ENCODE measurements around the gene NAPEPLD.

NAPEPLD gene

DNA sequence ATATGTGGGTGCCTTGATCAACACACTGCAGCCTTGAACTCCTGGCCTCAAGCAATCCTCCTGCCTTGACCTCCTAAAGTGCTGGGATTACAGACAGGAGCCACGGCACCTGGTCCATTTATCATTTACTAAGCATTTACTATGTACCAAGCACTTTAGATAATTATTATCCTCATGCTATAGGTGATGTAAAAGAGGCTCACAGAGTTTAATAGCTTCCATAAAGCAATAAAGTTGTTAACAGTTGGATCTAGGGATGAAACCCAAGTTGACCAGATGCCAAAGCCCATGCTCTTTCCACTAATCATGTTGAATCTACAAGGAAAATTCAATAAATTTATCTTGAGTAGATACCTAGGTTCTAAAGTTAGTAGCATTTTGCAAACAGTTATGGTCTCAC, 5.0 kb downstream of the NAPEPLD start:
- no peak for DNase-seq (ENCODE audit: low read depth)

DNA sequence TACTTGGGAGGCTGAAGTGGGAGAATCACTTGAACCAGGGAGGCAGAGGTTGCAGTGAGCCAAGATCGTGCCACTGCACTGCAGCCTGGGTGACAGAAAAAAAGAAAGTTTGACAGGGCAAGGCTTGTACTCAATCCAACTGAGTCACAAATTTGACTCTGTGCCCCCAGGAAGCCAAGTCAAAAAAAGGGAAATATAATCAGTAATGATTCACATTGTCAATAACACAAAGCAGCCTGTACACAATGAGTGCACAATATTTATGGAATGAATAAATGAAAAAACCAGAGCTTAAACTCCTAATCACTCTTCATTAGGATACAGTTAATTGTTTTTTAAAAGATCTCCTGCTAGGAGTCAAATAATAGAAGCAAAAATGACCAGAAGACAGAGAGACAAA, 6.4 kb downstream of the NAPEPLD start:
- DNase-seq (ENCODE audit: low read depth): no peak

DNA sequence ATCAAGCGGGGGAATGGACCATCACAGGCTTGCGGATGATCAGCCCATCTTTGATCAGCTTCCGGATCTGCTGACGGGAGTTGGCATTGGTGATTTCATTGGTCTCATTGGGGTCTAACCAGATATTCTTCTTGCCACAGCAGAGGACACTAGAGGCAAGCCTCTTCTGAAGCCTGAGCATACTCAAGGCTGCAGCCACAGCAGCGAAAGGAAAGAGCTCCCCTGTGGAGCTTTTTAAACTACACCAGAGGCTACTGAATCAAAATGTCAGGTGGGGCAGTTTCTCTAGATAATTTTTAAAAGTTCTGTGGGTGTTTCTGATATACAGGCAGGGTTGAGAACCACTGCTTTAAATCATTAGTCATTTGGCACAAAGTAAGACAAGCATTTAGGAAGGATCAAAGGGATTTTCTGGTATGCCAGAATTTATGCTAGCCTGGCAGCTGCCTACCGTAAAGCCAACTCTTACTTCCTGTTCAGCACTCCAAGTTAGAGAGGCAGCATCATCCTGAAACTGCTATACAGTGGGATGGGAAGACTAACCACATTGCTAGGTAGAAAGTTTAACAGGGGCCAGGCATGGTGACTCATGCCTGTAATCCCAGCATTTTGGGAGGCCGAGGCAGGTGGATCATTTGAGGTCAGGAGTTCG, 7.0 kb downstream of the NAPEPLD start:
- DNase-seq (ENCODE audit: low read depth): no peak

DNA sequence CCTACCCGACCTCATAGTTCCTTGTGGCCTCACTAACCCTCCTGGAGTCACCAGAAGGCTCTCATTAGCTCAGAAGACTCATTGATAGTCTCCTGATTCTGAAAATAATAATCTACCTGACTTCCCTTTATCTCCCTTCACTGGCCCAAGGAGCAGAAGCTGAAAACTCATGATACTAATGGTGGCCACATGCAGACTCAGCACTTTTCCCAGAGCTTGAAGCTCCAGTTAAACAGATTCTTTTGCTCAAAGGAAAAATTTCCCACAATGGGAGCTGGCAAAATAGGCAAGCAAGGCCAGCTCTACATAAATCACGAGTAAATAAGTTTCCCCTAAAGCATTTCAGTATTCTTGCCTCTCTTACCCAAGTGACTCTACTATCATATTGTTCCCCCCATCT, 8.2 kb downstream of the NAPEPLD start:
- DNase-seq (ENCODE audit: low read depth): no peak

DNA sequence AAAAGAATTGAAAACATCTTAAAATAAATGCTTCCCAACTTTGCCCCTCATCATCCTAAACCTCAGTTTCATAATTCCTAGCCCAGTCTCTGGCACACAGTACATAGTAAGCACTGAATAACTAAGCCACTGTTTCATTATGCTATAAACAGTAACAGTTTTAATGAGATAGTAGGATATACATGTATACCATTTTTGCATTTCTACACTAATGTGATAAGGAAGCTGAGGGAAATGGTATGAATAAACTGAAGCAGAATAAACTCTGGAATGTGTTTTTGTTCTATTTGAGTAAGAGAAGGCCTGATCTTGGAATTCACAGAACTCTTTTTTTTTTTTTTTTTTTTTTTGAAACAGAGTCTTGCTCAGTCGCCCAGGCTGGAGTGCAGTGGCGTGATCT, 8.8 kb downstream of the NAPEPLD start:
- DNase-seq (ENCODE audit: low read depth): no peak

DNA sequence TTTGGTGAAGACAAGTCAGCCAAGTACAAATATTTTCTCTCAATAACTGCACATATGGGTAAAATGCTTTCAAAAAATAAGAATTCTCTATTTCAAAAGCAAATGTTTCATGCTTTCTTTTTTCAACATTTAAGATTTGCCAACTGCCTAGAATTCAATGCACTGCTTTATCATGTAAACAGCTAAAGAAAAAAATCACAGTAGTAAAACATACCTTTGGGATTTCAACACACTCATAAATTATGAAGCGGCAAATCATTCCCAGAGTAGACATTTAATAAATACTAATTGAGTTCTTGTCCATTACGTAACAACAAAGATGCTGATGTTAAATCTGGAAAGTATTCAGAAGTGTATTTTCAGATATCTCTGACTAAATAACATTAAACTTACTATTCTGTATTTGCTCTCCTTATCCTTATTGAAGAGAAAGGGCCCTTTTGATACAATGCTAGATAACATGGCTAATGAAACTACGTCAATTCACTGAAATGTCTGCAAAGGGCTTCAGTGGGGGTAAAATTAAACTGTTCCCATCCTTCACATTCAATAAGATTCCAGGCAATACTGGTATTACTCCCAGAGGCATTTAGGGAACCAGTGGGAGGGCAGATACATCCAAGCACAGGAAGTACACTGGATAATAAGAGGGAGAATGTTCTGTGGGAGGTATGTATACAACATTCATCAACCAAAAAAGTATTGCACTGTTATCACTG, 13.9 kb downstream of the NAPEPLD start:
- no peak for DNase-seq (ENCODE audit: low read depth)

DNA sequence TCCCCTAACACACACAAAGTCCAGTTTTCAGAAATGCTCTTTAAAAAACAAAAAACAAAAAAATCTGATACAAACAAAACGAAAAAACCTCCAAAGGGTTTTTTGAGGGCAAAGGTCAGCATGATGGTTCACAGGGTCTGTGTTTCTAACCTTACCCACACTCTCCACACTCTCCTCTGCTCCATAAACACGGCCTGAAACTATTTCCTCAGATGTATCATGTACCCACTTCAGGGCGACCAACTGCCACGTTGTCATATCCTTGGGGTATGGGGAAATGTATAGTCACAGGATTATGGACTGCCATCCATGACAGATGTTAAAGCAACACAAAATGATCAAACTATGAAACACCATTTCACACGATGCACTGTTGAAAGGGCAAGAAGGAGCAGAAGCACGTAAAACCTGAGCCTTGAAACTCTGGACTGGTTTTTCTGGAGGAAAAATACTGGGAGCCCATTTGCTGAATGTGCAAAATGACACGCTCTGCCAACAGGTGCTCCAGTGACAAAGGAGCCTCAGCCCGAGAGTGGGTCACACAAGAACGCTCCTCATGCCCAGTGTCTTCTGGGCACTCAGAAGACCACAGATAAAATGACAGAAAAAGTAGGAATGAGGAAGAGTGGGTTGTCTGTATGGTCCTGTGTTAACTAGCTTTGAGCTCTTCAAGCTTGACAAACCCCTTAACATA, 15.8 kb downstream of the NAPEPLD start:
- no peak for DNase-seq (ENCODE audit: low read depth)

DNA sequence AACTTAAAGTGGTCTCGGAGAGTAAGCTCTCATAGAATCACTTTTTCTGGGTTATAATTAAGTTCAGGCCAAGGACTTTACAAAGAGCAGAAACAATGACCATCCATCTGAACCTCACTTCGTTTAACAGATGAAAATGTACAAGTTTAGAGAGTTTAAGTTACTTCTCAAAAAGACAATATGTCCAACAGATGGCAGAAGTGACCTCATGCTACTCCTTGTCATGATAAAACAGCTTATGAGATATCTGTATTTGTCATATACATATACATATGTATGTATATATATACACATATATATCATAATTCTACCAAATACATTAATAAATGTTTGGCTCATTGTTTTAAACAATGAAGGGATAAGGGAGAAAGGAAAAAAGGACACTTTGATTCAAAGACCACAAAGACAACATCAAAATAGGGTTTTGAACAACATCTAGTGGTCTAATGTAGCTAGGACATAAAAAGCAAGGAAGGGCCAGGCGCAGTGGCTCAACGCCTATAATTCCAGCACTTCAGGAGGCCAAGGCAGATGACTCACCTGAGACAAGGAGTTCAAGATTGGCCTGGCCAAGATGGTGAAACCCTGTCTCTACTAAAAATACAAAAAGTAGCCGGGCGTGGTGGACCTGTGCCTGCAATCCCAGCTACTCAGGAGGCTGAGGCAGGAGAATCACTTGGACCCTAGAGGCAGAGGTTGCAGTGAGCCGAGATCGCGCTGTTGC, 17.8 kb downstream of the NAPEPLD start:
- no peak for DNase-seq (ENCODE audit: low read depth)

DNA sequence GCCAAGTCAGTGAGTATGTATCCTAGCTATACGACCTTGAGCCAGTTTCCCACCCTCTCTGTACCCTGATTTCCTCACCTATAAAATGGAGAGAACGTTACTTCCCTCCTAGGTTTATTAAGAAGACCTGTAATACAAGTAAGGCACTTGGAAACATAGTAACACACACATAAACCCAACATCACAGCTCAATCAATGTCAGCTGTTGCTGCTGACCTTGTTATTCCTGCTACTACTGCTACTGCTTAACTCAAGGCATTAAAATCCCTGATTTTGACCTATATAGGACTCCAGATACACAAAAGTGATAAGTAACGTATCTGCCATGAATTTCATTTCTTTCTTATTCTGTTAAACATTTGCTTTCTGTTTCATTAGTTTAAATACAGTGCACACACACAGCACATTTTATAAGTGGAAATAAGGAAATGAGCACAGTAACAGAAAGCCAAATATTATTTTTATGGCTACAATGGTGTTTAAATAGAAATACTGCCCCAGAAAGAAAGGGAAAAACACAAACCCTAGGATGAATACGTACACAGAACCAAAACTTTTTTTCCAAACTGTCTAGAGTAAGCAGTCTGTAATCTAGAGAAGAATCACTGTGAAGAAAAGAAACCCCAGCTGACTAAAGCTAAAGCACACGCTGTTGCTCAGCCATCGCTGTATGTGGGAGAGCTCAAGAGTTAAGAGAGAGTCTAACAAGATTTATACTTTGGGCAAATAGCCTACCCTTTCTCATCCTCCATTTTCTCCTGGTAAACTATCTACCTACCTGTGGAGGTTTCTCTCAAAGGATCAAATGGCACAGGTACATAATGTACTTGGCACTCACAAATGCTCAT, 19.0 kb downstream of the NAPEPLD start:
- DNase-seq (ENCODE audit: low read depth): no peak

DNA sequence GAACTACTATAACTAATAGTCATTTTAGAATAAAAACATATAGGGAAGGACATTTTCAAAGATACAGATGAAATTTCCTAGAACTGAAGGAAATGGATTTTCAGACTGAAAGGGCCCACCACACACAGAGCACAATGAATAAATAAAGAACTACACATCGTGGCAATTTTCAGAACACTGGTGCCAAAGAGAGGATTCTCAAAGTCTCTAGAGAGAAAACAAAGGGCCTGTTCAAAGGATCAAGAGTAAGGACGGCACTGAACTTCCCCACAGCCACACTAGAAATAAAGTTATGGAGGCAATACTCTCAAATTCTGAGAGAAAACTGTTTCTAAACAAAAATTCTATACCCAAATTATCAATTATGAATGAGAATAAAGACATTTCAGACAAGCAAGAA, 21.9 kb downstream of the NAPEPLD start:
- DNase-seq (ENCODE audit: low read depth): no peak

DNA sequence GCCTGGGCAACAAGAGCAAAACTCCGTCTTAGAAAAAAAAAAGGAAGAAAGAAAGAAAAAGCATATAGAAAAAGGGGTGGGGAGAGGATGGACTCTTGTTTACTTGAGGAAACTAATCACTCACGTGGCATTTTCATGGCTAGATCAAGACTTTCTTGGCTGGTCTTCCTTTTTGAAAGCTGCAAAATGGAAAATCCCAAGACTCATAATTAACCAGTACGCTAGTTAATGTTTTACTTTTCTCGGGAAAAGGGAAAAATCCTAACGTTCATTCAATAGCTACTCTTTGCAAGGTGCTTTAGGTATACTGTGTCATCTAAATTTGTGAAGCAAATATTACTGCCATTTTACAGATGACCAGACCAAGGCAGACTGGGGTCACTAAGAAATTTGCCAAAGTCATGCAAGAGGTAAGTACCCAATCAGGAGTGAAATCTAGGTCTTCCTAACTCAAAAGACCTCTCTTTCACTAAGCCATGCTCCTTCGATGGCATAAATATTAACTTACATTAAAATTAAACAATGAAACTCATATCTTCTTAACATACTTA, 24.4 kb downstream of the NAPEPLD start:
- DNase-seq (ENCODE audit: low read depth): no peak

DNA sequence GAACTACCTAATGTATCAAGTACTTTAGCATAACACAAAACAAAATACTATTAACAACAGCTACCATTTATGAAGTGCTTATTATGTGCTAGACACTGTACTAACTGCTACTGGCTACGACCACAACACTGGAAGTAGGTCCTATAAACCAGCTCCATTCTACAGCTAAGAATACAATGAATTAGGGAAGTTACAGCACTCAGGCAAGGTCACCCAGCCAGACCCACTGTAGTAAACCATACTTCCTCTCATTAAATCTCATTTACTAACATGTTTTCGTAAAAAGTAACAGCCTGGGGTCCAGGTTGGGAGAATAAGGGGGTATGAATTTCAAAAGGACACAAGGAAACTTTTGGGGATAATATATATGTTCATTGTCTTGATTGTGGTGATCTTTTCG, 25.4 kb downstream of the NAPEPLD start:
- DNase-seq (ENCODE audit: low read depth): no peak

DNA sequence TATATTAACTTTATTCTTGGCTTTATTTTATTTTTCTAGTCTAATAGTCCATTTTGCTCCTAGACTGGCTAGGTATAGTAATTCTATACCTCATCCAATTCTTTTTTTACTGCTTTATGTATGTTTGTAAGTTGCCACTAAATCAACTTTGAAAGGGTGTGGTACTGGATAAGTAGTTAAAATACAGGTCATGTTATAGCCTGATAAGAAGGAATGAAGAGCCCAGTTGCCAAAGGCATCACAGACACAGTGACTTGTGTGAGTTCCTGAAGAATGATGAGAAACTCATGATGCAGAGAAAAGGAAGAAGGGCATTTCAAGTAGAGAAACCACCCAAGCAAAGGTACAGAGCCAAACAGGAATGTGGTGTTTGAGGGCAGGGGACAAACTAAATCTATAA, 27.3 kb downstream of the NAPEPLD start:
- no peak for DNase-seq (ENCODE audit: low read depth)

DNA sequence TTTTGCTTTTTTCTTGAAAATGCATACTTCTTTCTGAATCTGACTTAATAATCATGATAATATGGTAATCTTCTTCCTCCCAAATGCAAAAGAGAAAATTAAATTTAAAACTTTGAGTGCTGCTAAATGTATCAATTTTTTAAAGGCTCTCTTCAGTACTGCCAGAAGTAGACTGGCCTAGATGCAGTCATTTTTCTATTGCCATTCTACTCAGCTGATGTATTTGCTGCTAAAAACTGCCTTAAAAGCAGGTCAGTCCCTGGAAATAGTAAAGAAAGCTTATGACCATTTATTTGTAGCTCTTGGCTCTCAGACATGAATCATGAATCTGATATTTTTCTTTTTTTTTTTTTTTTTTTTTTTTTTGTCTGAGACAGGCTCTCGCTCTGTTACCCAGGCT, 28.5 kb downstream of the NAPEPLD start:
- no peak for DNase-seq (ENCODE audit: low read depth)

DNA sequence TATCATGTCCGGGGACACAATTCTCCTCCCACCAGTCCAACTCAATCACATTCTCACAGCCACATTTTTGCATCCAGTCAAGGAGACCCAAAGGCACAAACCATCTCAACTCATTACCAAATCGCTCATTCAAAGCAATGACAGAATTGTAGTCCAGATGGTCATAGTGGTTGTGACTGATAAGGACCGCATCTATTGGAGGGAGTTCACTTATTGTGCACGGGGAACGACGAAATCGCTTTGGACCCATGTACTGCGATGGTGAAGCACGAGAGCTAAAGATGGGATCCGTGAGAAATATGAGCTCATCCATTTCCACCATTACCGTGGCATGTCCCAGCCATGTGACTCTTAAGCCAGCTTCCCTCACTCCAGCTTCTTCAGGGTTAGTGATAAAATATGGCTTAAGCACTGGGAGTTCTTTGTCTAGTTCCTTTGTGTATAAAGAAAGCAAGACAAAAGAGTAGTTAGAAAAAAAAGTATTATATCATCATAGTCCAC, 29.1 kb downstream of the NAPEPLD start:
- no peak for DNase-seq (ENCODE audit: low read depth)

DNA sequence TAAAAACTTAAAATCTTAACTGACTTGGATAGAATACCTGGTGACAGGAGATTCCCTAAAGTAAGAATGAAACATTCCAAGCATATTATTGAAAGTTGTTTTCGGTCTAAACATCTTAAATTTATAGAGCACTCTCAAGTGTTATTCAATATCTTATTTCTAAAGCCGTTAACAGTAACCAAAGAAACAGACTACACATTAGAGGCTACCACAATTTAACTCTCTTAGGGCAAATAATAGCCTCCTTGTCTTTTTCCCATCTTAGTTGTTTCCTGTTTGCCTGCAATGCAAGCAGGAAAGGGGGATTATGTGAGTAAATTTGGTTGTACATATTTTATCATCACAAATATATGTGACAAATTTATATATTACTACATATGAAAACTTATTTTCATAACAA, 31.4 kb downstream of the NAPEPLD start:
- no peak for DNase-seq (ENCODE audit: low read depth)

DNA sequence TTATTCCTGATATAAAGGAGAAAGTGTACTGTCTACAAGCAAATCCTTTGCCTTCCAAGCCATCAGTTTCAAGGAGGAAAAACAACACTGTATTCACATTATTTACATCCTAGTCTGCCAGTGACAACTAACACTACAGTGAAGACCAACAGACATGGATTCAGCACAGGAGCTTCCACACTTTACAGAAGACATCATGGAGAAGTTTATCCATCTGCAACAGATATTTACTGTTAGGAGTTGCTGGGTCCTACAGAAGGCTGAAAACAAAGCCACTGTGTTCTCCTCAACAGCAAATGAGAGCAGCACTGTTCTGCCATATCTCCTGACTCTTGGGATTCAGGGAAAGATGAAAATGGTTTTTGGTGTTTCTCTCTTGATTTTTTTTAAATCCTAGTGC, 31.9 kb downstream of the NAPEPLD start:
- DNase-seq (ENCODE audit: low read depth): no peak

DNA sequence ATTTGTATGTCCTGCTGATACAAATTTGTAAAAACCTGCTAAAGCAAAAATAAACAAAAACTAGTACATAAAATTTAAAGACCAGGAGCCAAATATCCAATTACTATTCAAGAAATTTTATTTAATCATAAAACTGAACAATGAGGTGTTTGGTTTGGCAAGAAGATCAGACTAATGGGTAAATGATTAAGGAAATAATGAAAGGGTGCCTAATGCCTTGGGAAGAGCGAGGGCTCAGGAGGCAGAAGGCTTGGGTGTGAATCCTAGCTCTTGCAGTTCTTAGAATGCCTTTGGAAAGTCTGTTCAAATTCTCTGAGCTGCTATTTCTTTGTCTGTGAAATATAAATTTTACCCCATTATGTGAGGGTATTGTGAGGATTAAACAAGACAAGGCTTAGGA, 32.4 kb downstream of the NAPEPLD start:
- DNase-seq (ENCODE audit: low read depth): no peak

DNA sequence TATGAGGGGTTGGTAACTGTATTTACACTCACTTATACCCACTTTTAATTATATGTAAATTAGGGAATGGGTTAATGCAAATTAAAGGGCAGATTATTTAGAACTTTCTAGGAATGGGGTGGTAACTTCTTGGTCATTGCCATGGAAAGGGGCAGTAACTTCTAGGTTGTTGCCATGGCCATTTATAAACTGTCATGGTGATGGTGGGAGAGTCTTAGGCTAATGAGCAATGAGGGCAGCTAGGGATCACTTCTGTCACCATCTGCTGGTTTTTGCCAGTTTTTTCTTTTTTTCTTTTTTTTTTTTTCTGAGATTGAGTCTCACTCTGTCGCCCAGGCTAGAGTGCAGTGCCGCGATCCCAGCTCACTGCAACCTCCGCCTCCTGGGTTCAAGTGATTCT, 33.1 kb downstream of the NAPEPLD start:
- no peak for DNase-seq (ENCODE audit: low read depth)

DNA sequence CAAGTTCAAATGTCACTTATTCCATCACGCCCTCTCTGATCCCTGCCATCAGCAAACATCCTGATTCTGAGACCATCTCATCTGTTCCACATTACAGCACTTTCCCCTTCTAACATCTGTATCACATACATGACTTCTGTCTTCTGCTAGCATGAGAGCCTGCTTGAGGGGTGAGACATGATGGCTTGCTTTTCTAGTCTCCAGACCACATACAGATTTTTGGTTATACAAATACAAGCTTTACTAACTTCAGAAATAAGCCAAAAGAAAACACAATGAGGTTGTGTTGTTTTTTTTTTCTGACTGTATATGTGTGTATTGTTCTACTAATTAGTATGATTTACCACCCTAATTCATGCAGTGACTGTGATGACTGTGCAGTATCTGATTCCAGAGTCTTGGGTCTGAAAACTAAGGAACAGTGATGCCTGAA, 34.3 kb downstream of the NAPEPLD start:
- no peak for DNase-seq (ENCODE audit: low read depth)

DNA sequence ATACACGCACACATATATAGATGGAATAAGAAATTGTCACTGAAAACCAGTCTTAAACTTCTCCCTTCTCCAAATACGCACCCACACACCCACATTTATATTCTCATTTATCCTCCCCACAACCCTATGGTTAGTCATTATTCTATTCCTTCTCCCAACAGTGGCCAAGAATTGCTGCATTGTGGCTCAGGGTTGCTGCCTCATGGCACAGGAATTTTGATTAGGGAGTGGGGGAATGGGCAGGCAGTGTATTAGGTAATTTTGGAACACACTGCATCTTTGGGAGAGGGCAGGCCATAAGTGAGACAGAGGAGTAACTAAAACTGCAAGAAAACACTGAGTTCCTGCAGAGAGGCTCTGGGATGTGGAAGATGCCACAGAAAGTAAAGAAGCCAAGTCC, 35.7 kb downstream of the NAPEPLD start:
- DNase-seq (ENCODE audit: low read depth): no peak
